ENCODE results near the gene ABCC1. TPM values are rescaled to one million over a fixed set of nuclear protein-coding genes. Genes with fewer than 3 reads are reported as not detected.

The ABCC1 gene
- polyA plus RNA-seq, 1 donor (not counting 4 experiments of a cell fraction or from before 2014, with no cell fraction given) = 19.4 TPM

DNA sequence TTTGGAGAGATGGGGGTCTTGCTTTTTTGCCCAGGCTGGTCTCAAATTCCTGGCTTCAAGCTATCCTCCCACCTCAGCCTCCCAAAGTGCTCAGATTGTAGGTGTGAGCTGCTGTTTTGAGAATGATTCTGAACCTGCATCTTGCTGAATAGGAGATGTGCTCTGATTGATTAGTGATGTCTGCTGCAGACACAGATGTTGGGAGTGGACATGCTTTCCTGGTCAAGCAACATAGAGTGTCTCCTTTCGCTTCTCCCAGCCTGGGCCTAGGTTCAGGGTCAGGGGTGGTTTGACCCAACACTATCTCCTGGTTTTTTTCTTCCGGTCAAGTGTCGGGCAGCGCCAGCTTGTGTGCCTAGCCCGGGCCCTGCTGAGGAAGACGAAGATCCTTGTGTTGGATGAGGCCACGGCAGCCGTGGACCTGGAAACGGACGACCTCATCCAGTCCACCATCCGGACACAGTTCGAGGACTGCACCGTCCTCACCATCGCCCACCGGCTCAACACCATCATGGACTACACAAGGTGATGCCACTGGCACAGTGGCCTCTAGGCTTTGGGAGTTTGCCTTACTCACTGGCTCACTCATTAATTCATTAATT is 188.7 kb downstream of the ABCC1 start:
- Histone ChIP-seq H3K79me2 (ENCODE audit: control insufficient read depth, insufficient read depth, low read length) (no peaks in the 10 kb centered on the region), H3K9me1 (ENCODE audit: control insufficient read depth, extremely low read depth, insufficient read depth, low read length) (no peaks in the 10 kb centered on the region), H3K9me3 (ENCODE audit: control insufficient read depth, low read depth, low read length) (no peaks in the 10 kb centered on the region), H3K4me2 (ENCODE audit: control insufficient read depth, extremely low read depth, insufficient read depth, low read depth, low read length) (no peak overlapping the region), H4K20me1 (ENCODE audit: control insufficient read depth, extremely low read depth, insufficient read depth, low read length) (no peaks in the 10 kb centered on the region), H3K36me3 (ENCODE audit: control insufficient read depth in 2 of 2, extremely low read depth in 1 of 2, insufficient read depth in 2 of 2, low read length in 2 of 2) (peaks cover 28 to 37% of the 10 kb centered on the region in 2 experiments), H3K27me3 (ENCODE audit: control insufficient read depth, extremely low read depth, insufficient read depth, low read length) (no peaks in the 10 kb centered on the region), H2AFZ (ENCODE audit: control insufficient read depth, low read length) (no peak overlapping the region), H3K9ac (ENCODE audit: control insufficient read depth, extremely low read depth, insufficient read depth, low read length) (no peak overlapping the region), H3K4me1 (ENCODE audit: control insufficient read depth, extremely low read depth, insufficient read depth, low read length) (no peaks in the 10 kb centered on the region), H3K4me3 (ENCODE audit: control insufficient read depth in 2 of 3, extremely low read depth in 1 of 3, insufficient read depth in 2 of 3, low read depth in 1 of 3, low read length in 3 of 3) (no peak overlapping the region), H3K27ac (ENCODE audit: control insufficient read depth, insufficient read depth, low read length) (no peak overlapping the region)
- FAIRE-seq (no peak), DNase-seq (ENCODE audit: low read depth, low spot score) (no peak)
- dilution Hi-C loops (cut with MboI; ENCODE audit: extremely low pct_ligation_motif_present, low sequenced_read_pairs) = no loop called here
- TF ChIP-seq, protein P1, sequence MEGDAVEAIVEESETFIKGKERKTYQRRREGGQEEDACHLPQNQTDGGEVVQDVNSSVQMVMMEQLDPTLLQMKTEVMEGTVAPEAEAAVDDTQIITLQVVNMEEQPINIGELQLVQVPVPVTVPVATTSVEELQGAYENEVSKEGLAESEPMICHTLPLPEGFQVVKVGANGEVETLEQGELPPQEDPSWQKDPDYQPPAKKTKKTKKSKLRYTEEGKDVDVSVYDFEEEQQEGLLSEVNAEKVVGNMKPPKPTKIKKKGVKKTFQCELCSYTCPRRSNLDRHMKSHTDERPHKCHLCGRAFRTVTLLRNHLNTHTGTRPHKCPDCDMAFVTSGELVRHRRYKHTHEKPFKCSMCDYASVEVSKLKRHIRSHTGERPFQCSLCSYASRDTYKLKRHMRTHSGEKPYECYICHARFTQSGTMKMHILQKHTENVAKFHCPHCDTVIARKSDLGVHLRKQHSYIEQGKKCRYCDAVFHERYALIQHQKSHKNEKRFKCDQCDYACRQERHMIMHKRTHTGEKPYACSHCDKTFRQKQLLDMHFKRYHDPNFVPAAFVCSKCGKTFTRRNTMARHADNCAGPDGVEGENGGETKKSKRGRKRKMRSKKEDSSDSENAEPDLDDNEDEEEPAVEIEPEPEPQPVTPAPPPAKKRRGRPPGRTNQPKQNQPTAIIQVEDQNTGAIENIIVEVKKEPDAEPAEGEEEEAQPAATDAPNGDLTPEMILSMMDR (optimal IDR thresholded peaks at IDR 0.05 in 1 of 3, IDR thresholded peaks at IDR 0.05 in 1 of 3, conservative IDR thresholded peaks at IDR 0.05 in 1 of 3; ENCODE audit: extremely low read depth in 1 of 3, insufficient read depth in 2 of 3, low read length in 3 of 3) = no peak
- no peak for TF ChIP-seq EZH2 (IDR thresholded peaks at IDR 0.05; ENCODE audit: low read length)

DNA sequence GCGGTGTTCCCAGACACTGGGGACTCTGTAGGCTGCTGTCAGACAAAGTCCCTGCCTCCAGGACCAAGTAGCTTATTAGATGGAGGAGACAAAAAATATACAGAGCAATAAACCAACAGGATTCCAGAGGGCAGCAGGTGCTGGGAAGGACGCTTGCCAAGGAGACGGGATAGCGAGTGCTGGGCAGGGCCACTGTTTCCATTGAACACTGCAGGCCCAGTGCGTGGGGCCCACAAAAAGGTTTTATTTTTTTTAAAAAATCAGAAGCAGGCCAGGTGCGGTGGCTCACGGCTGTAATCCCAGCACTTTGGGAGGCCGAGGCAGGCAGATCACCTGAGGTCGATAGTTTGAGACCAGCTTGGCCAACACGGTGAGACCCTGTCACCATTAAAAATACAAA is 189.6 kb downstream of the ABCC1 start:
- FAIRE-seq (no peak), DNase-seq (ENCODE audit: low read depth, low spot score) (no peak)
- H3K9ac ChIP-seq (ENCODE audit: control insufficient read depth, extremely low read depth, insufficient read depth, low read length) = no peak overlapping the region
- dilution Hi-C loops (cut with MboI; ENCODE audit: extremely low pct_ligation_motif_present, low sequenced_read_pairs) = no loop called here
- H3K36me3 ChIP-seq (ENCODE audit: control insufficient read depth in 2 of 2, extremely low read depth in 1 of 2, insufficient read depth in 2 of 2, low read length in 2 of 2) = peaks cover 25 to 34% of the 10 kb centered on the region in 2 experiments
- H4K20me1 ChIP-seq (ENCODE audit: control insufficient read depth, extremely low read depth, insufficient read depth, low read length) = no peaks in the 10 kb centered on the region
- H3K9me3 ChIP-seq (ENCODE audit: control insufficient read depth, low read depth, low read length) = no peaks in the 10 kb centered on the region
- TF ChIP-seq EZH2 (IDR thresholded peaks at IDR 0.05; ENCODE audit: low read length) = no peak
- TF ChIP-seq, protein P1 (optimal IDR thresholded peaks at IDR 0.05 in 1 of 3, IDR thresholded peaks at IDR 0.05 in 1 of 3, conservative IDR thresholded peaks at IDR 0.05 in 1 of 3; ENCODE audit: extremely low read depth in 1 of 3, insufficient read depth in 2 of 3, low read length in 3 of 3) = no peak
- H3K4me2 ChIP-seq (ENCODE audit: control insufficient read depth, extremely low read depth, insufficient read depth, low read depth, low read length) = no peak overlapping the region
- H3K79me2 ChIP-seq (ENCODE audit: control insufficient read depth, insufficient read depth, low read length) = no peaks in the 10 kb centered on the region
- H2AFZ ChIP-seq (ENCODE audit: control insufficient read depth, low read length) = no peak overlapping the region
- no peaks in the 10 kb centered on the region for H3K9me1 ChIP-seq (ENCODE audit: control insufficient read depth, extremely low read depth, insufficient read depth, low read length)
- H3K4me3 ChIP-seq (ENCODE audit: control insufficient read depth in 2 of 3, extremely low read depth in 1 of 3, insufficient read depth in 2 of 3, low read depth in 1 of 3, low read length in 3 of 3) = no peak overlapping the region
- H3K27me3 ChIP-seq (ENCODE audit: control insufficient read depth, extremely low read depth, insufficient read depth, low read length) = no peaks in the 10 kb centered on the region
- peaks cover 1% of the 10 kb centered on the region for H3K4me1 ChIP-seq (ENCODE audit: control insufficient read depth, extremely low read depth, insufficient read depth, low read length)
- H3K27ac ChIP-seq (ENCODE audit: control insufficient read depth, insufficient read depth, low read length) = no peak overlapping the region
